Activated T-cell treated with anti-CD3 and anti-CD28 coated beads, Interleukin-2, amount 50 U/mL, for 24 hours (primary cell): ENCODE measurements around the gene CASP3.

Source experiments
- DNase-seq: peaks from one replicate; pipeline ENCODE4 v3.0.0-alpha.2; 2020
- H3K27ac Mint-ChIP-seq: 2 replicates; pipeline ENCODE4 v1.8.0; 2020; ENCODE audit warnings: mild to moderate bottlenecking, mixed read lengths
- H3K27me3 Mint-ChIP-seq: 2 replicates; pipeline ENCODE4 v1.8.0; 2020; ENCODE audit warnings: mixed read lengths
- H3K36me3 Mint-ChIP-seq: 2 replicates; pipeline ENCODE4 v1.8.0; 2020; ENCODE audit warnings: low read depth, mixed read lengths
- H3K4me1 Mint-ChIP-seq: 2 replicates; pipeline ENCODE4 v1.8.0; 2020; ENCODE audit warnings: low read depth, mixed read lengths
- H3K4me3 Mint-ChIP-seq: 2 replicates; pipeline ENCODE4 v1.8.0; 2020; ENCODE audit warnings: mild to moderate bottlenecking, moderate library complexity, mixed read lengths
- H3K9me3 Mint-ChIP-seq: 2 replicates; pipeline ENCODE4 v1.8.0; 2020; ENCODE audit warnings: mixed read lengths

Gene CASP3

DNA sequence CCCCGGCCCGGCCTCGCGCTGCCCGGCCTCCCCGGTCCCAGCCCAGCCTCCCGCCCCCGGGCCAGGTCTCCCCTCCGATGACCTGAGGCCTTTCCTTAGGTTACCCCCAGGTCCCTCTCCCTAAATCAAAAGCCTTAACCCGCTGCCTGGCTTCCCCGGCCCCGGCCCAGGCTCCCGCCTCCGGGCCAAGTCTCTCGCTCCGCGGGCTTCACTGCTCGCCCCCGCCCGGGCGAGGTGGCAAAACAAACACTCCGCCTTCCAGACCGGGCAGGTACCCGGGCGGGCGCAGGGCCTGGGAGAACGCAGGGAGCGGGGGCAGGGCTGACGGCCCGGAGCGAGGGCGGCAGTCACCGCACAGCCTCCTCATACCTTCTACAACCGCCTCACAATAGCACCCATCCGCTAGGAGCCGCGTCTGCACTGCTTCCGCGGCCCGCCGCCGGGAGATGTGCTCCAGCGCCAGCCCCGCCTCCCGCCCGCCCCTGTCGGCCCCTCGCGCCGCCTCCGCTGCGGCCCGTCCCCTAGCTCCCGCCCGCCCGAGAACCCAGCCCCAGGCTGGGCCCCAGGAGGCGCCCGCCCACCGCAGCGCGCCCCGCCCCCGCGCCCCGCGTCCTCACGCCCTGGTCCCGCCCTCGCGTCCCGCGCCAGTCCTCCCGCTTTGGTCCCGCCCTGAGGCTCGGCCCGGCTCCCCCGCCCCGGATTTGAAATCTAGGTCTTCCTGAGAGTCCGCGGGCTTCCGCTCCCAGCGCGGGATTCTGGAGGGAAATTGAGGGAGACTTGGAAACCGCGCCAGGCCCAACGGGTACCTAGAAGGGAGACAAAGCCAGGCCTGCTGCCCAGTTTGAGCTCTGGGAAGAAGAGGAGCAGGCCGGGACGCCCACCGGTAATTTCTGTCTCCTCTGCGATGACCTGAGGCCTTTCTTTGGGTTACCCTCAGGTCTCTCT is at the start of gene CASP3, which contains the start of gene PRIMPOL:
Gene CASP3 (minus strand): TSS at position 422 of the 945 bp plus-strand sequence. CDS start 10,994 bp downstream, outside the sequence.
Gene PRIMPOL (plus strand): TSS at position 713 of the 945 bp plus-strand sequence. CDS start 7,403 bp downstream, outside the sequence.
- peak; percentile 99 for DNase-seq
- peaks cover 54% of the 10 kb centered on the region for H3K36me3 Mint-ChIP-seq

DNA sequence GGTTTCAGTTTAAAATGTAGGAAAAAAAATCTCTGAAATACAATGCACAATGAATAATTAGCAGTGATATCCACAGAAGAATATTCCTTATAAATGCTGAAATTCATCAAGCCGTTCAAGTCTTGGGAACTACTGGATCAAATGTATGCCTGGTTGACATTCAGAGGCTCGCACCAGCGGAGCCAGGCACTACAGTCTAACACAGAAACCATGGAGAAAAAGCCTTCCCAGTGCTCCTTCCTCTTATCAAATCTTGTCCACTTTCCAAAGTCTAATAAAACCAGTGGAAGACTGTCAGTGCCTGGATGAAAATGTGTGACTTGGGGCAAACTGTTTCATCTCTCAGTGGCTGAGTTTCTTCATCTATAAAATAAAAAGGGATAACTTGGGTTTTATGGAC is 48.7 kb upstream of the CASP3 start:
- no peak overlapping the region for H3K4me3 Mint-ChIP-seq
- peaks cover 88% of the 10 kb centered on the region for H3K36me3 Mint-ChIP-seq
- H3K27ac Mint-ChIP-seq, result no peak overlapping the region
- H3K4me1 Mint-ChIP-seq, result no peaks in the 10 kb centered on the region
- no peaks in the 10 kb centered on the region for H3K9me3 Mint-ChIP-seq
- no peak for DNase-seq
- no peaks in the 10 kb centered on the region for H3K27me3 Mint-ChIP-seq

More for the DNA sequence above, at the start of gene CASP3, which contains the start of gene PRIMPOL:
- Mint-ChIP-seq H3K9me3 (no peaks in the 10 kb centered on the region), H3K4me1 (peaks cover 56% of the 10 kb centered on the region), H3K27me3 (no peaks in the 10 kb centered on the region), H3K27ac (peak within 1 kb of the TSS; percentile 94), H3K4me3 (peak within 1 kb of the TSS; percentile 97)

DNA sequence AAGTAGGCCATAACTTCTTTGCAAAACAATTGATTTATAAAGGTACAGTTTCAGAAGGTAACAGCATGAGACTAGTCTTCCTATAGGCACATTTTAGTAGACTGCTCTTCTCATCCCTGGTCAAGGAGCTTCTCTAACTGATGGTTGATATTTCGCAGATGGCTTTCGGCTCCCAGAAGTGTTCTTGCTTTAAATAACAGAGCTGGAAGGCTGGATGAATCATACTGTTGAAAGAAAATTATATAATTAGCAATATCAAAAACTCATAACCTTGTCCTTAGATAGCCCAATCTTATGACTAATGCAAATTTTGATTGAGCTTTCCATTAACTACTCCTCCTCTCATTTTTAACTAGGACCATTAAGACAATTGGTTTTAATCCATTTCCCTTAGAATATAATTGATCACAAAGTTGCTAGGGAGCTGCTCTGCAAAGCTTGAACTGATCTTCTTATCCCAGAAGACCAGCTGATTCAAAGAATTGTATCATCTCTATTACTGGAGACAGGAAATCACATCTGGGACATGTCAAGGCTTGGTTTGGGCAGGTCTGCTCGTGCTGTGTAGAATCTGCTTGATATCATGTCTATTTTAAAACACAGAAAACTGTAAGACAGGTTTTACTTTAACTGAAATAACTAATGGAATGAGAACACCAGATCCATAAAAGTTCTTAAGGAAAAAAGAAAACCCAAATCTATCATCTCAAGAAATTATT is 46.1 kb upstream of the CASP3 start:
- DNase-seq, result no peak
- H3K36me3 Mint-ChIP-seq, result peaks cover 88% of the 10 kb centered on the region

DNA sequence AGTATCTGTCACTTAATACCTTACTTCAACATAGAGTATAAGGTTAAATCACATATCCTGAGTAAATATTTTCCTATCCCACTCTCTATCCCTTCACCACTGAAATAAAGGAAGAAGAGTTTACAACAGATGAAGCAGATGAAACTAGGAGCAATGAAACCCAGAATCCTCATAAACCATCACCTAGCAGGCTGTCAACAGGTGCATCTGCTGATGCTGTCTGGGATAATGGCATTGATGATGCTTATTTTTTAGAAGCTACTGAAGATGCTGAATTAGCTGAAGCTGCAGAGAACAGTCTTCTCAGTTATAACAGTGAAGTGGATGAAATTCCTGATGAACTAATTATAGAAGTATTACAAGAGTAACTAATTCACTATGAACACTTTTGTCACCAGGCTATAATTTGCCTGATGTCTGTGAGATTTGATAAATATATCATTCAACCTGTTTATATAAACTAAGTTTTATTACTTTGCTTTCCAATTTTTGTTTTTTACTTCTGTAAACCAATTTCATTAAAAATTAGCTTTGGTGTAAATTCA is 45.2 kb upstream of the CASP3 start:
- Mint-ChIP-seq H3K4me3 (no peak overlapping the region), H3K27me3 (no peaks in the 10 kb centered on the region), H3K4me1 (peaks cover 6% of the 10 kb centered on the region), H3K36me3 (peaks cover 79% of the 10 kb centered on the region), H3K9me3 (no peaks in the 10 kb centered on the region), H3K27ac (no peak overlapping the region)
- no peak for DNase-seq

More for the DNA sequence above, 46.1 kb upstream of the CASP3 start:
- no peaks in the 10 kb centered on the region for H3K27me3 Mint-ChIP-seq
- peaks cover 6% of the 10 kb centered on the region for H3K4me1 Mint-ChIP-seq
- H3K4me3 Mint-ChIP-seq, result no peak overlapping the region
- H3K9me3 Mint-ChIP-seq, result no peaks in the 10 kb centered on the region
- H3K27ac Mint-ChIP-seq, result no peak overlapping the region

DNA sequence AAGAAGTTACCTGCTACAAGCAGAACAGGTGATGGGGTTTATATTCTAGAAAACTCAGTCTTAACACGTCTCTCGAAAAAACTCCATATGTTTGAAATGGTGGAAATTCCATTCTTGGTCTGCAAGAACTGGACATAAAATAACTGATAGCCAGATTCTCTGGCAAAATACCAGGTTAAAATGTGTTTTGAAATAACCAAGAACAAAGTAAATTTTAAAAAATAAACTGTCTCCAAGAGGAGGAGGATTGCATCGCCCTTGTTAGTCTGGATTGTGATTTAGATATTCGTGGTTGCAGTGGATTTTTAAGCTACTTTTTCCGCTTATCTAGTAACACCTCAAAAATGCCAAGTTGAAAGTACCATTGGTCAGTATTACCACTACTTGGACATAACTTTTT is 43.8 kb upstream of the CASP3 start:
- no peak for DNase-seq
- Mint-ChIP-seq H3K27me3 (no peaks in the 10 kb centered on the region), H3K4me1 (peaks cover 14% of the 10 kb centered on the region), H3K36me3 (peaks cover 79% of the 10 kb centered on the region), H3K27ac (no peak overlapping the region), H3K4me3 (no peak overlapping the region), H3K9me3 (no peaks in the 10 kb centered on the region)

DNA sequence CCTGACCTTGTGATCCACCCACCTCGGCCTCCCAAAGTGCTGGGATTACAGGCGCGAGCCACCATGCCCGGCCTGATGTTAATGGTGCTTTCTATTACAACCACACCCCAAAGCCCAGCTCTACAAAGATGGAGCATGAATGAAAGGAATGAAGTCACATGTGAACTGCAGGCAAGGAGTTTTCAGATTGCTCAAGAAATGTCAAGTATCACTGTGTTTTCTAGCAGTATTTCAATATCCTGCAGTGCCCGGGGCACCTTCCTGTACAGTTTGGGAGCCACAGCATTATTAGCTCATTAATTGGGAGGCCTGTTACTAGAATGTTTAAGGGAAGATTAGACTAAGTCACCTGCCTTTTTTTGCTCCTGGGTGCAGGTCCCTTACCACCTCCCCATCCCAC is 40.4 kb upstream of the CASP3 start:
- Mint-ChIP-seq H3K27ac (no peak overlapping the region), H3K27me3 (no peaks in the 10 kb centered on the region), H3K36me3 (peaks cover 56% of the 10 kb centered on the region), H3K9me3 (no peaks in the 10 kb centered on the region), H3K4me3 (no peak overlapping the region), H3K4me1 (peaks cover 15% of the 10 kb centered on the region)
- no peak for DNase-seq

DNA sequence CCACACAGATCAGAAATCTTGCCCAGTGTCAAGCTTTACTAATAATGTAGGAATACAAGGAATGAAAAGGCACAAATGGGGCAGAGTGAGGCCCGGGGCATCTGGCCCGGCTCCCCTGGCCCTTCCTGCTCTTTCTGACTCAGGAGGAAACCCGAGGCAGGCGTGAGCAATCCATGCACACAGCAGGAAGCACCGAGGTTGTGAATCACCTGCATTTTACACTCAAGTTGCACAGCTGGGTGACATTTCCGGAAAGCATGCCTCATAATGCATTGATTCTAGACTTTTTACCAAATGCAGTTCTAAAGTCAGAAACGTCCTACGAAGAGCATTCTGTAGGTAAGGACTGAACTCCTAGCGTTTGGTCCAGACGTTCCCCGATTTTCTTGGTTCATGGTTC is 39.2 kb upstream of the CASP3 start:
- Mint-ChIP-seq H3K27me3 (no peaks in the 10 kb centered on the region), H3K4me3 (no peak overlapping the region), H3K9me3 (no peaks in the 10 kb centered on the region), H3K4me1 (peaks cover 18% of the 10 kb centered on the region), H3K36me3 (peaks cover 43% of the 10 kb centered on the region), H3K27ac (peak overlapping the region; percentile 82)
- DNase-seq, result peak; percentile 35

DNA sequence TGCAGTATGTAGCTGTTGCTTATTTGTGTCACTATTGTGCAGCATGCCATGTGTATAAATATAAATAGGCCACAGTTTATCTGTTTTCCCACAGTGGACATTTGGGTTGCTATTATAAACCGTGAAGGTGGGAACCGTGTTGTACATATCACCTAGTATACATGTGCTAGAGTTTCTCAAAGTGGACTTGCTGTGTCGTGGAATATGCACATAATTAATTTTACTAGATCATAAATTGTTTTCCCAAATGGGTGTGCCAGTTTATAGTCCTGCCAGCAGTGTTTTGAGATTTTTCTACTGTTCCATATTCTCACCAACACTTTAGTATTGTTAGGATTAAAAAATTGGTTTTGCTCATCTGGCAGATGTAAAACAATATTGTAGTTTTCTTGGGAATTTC is 38.8 kb upstream of the CASP3 start:
- Mint-ChIP-seq H3K4me3 (no peak overlapping the region), H3K9me3 (no peaks in the 10 kb centered on the region), H3K27ac (peak overlapping the region; percentile 82), H3K4me1 (peaks cover 18% of the 10 kb centered on the region), H3K27me3 (no peaks in the 10 kb centered on the region), H3K36me3 (peaks cover 39% of the 10 kb centered on the region)
- DNase-seq, result no peak

DNA sequence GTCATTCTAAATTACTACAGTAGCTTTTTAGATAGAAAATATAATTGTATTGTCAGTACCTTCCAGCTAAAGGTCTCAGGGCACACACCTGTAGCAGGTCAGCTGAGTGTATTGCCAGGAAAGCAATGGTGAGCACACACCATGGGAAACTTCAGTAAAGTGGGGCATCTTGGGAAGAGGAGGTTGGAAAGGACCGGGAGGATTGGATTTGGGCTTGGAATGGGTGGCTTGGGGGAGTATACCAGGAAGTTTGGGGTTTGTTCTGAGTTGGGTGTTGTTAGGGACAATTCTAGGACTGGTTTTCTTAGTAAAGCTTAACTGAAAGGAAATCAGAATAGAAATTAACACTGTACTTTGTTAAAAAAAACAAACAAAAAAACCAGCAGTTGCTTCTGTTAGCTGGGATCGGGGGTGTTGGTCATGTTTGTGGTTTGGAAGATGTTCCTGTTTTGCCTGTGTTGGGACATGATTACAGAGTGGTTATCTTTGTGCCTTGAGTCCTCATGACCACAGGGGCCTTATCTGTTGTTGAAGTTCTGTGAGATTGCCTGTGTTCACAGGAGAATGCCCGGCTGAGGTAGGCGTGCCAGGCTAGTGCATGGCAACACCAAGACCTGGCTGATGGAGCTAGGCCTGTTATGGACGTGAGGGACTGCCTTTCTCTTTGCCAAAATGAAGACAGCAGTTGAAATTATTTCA is 35.4 kb upstream of the CASP3 start:
- Mint-ChIP-seq H3K27me3 (no peaks in the 10 kb centered on the region), H3K9me3 (no peaks in the 10 kb centered on the region), H3K4me3 (no peak overlapping the region), H3K4me1 (peaks cover 12% of the 10 kb centered on the region), H3K36me3 (peaks cover 24% of the 10 kb centered on the region), H3K27ac (no peak overlapping the region)
- no peak for DNase-seq

DNA sequence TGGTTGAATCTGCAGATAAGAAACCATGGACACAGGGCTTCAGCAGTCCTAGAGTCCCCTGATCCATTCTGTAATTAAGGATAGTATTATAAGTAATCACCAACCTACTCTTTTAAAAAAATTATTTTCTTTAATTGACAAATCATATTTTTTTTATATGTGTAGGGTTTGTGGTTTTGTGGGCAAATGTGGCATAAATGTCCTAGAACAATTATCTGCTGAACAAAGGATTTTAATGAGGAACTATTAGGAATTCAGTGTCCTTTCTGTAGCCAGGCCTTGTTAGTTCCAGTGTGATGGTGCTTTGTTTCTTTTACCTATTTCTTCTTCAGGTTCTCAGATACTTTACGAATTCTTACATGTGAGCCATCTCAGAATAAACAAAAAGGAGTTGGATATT is 32.7 kb upstream of the CASP3 start:
- DNase-seq, result no peak
- Mint-ChIP-seq H3K36me3 (peaks cover 21% of the 10 kb centered on the region), H3K27ac (no peak overlapping the region), H3K27me3 (no peaks in the 10 kb centered on the region), H3K9me3 (no peaks in the 10 kb centered on the region), H3K4me3 (no peak overlapping the region), H3K4me1 (peaks cover 3% of the 10 kb centered on the region)

DNA sequence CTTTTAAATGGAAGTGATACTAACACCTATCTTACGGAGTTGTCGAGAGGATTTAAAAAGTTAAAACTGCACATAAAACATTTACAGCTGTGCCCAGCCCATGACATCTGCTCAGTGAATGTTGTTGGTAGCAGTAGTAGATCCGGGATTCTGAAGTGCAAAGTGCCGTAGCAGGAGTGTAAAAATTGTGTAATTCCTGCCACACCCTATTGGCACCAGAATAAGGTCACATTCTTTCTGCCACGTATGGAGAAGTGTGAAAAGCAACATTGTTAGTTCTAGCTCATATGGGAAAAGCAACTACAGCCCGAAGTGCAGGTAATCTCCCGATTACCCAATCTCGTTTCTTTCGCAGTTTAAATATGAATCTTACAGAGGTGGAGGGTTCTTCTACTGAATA is 31.5 kb upstream of the CASP3 start:
- Mint-ChIP-seq H3K27me3 (no peaks in the 10 kb centered on the region), H3K27ac (no peak overlapping the region), H3K4me3 (no peak overlapping the region), H3K4me1 (peaks cover 3% of the 10 kb centered on the region), H3K9me3 (no peaks in the 10 kb centered on the region), H3K36me3 (peaks cover 17% of the 10 kb centered on the region)
- no peak for DNase-seq

DNA sequence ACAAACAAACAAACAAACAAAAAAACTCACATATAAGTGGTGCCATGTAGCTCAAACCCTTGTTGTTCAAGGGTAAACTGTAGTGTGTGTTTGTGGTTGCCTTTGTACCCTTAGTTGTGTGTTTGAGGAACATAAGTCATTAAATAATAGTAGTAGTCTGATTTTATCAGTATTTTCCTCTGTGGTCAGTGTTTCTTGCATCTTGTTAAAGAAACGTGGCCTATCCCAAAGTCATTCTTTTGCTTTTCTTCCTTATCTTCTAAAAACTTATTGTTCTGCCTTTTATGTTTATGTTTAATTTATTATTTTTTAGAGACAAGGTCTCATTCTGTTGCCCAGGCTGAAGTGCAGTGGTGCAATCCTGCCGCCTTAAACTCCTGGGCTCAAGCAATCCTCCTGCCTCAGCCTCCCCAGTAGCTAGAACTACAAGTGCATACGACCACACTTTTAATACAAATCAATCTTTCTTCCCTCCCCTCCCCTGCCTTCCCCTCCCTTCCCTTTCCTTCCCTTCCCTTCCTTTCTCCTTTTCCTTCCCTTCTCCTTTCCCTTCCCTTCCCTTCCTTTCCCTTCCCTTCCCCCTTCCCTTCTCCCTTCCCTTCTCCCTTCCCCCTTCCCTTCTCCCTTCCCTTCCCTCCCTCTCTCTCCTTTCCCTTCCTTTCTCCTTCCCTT is 26.7 kb upstream of the CASP3 start:
- Mint-ChIP-seq H3K27ac (no peak overlapping the region), H3K27me3 (no peaks in the 10 kb centered on the region), H3K4me1 (no peaks in the 10 kb centered on the region), H3K9me3 (no peaks in the 10 kb centered on the region), H3K36me3 (peaks cover 46% of the 10 kb centered on the region), H3K4me3 (no peak overlapping the region)
- DNase-seq, result no peak

DNA sequence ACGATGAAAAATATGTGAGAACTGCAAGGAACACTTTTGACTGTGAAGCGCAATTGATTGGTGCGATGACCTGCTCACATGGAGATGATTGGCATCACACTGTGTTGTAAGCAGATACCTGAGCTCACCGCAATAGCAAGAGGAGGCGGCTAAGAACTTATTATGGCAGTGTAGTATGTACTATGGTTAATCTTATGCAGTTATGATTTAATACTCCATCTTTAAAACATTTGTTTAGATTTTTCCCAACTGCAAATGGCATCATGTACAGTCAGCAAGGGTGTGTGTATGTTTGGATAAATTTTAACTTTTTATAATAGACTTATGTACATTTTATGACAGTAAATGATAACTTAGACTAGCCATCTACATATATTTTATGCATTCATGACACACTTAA is 25.8 kb upstream of the CASP3 start:
- no peaks in the 10 kb centered on the region for H3K9me3 Mint-ChIP-seq
- H3K27ac Mint-ChIP-seq, result no peak overlapping the region
- no peaks in the 10 kb centered on the region for H3K27me3 Mint-ChIP-seq
- no peak overlapping the region for H3K4me3 Mint-ChIP-seq
- DNase-seq, result no peak
- peaks cover 47% of the 10 kb centered on the region for H3K36me3 Mint-ChIP-seq
- H3K4me1 Mint-ChIP-seq, result no peaks in the 10 kb centered on the region

DNA sequence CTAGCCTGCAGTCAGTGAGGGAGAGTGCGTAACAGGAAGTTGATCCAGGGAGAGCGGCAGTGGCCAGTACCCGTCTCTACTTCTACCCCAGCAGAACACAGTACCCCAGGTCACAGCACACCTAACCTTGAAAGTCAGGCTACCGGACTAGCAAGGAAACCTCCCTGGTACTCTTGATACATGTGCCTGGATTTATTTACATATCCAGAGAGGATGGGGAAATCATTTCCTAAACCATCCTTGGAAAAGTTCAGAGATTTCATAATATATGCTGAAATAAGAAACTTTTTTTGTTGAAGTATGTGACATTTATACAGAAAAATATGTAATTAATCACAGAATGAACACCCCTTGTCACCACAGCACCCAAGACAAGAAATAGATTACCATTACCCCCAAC is 24.8 kb upstream of the CASP3 start:
- Mint-ChIP-seq H3K36me3 (peaks cover 53% of the 10 kb centered on the region), H3K9me3 (no peaks in the 10 kb centered on the region), H3K4me1 (peaks cover 10% of the 10 kb centered on the region), H3K4me3 (no peak overlapping the region), H3K27ac (no peak overlapping the region), H3K27me3 (no peaks in the 10 kb centered on the region)
- no peak for DNase-seq
